MCF 10A (cell line): ENCODE results near the gene VAV3. TPM values are rescaled to one million over a fixed set of nuclear protein-coding genes. Genes with fewer than 3 reads are reported as not detected.

ENCODE experiments used
- BruUV-seq: library from RNA; stranded (reverse); fragments of 400-500 nt; replicated peaks from 2 replicates; lab custom pipeline; 2021; lab: Mats Ljungman, UMichigan
- CTCF ChIA-PET: fragments of 300-600 bp; sonication (Branson Sonifier 250); formaldehyde crosslinking; extraction: SDS; loops from one replicate; lab custom pipeline; 2021; ENCODE audit warnings: antibody characterized with exemption, inconsistent platforms; lab: Yijun Ruan, JAX
- POLR2A ChIA-PET: fragments of 300-600, 350-650 bp; sonication (Branson Sonifier 250); formaldehyde crosslinking; extraction: SDS; loops from one replicate; lab custom pipeline; 2020; ENCODE audit warnings: antibody characterized with exemption, inconsistent platforms; lab: Yijun Ruan, JAX
- DNase-seq: peaks from one replicate; pipeline ENCODE4 v3.0.0-alpha.2; 2018; ENCODE audit not compliant: unreplicated experiment
- H3K27ac Mint-ChIP-seq: one replicate; pipeline ENCODE4 v1.8.0; 2022; ENCODE audit warnings: mild to moderate bottlenecking, low read depth, mixed read lengths; ENCODE audit not compliant: unreplicated experiment
- H3K27me3 Mint-ChIP-seq: one replicate; pipeline ENCODE4 v1.8.0; 2022; ENCODE audit warnings: mixed read lengths; ENCODE audit not compliant: insufficient read depth, unreplicated experiment
- H3K36me3 Mint-ChIP-seq: one replicate; pipeline ENCODE4 v1.8.0; 2022; ENCODE audit warnings: mild to moderate bottlenecking, moderate library complexity, mixed read lengths; ENCODE audit not compliant: insufficient read depth, unreplicated experiment
- H3K4me1 Mint-ChIP-seq: one replicate; pipeline ENCODE4 v1.8.0; 2022; ENCODE audit warnings: mixed read lengths; ENCODE audit not compliant: insufficient read depth, unreplicated experiment
- H3K4me3 Mint-ChIP-seq: one replicate; pipeline ENCODE4 v1.8.0; 2022; ENCODE audit warnings: mild to moderate bottlenecking, moderate library complexity, mixed read lengths; ENCODE audit not compliant: unreplicated experiment
- H3K9me3 Mint-ChIP-seq: one replicate; pipeline ENCODE4 v1.8.0; 2022; ENCODE audit warnings: mixed read lengths; ENCODE audit not compliant: unreplicated experiment
- CTCF ChIP-seq: fragments of 200-600 bp; IDR thresholded peaks from one replicate; pipeline ENCODE4 v1.8.0; 2022; ENCODE audit warnings: antibody characterized with exemption, mild to moderate bottlenecking; ENCODE audit not compliant: unreplicated experiment
- intact Hi-C: fragments of 100-400 bp; cut with micrococcal nuclease; formaldehyde crosslinking; loops from 2 replicates; pipeline ENCODE4 v1.14.1; 2022
- total RNA-seq: library from RNA; stranded (reverse); gene quantifications from 2 replicates; pipeline ENCODE4 v1.2.3, GENCODE V29; 2022

Gene VAV3
- total RNA-seq, 1 experiment from 2014 or later = 2.0 TPM

DNA sequence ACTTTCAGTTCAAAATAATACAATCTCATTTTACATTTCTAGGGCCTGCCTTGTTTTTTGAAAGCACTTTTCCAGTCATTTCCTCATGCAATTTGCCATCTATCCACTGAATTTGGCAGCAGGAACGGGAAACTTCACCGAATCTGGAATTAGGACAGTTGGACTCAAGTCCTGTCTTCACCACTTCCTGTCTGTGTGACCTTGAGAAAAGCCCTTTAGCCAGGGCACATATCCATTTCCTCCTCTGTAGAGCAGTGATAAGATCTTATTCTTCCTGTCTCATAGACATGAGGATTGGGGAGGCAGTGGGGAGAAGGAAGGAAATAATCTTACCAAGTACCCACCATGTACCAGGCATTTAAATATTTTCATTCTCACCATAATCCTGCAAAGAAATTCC is 12.0 kb downstream of the VAV3 start:
- Mint-ChIP-seq H3K36me3 (no peaks in the 10 kb centered on the region), H3K27ac (no peak overlapping the region), H3K9me3 (no peaks in the 10 kb centered on the region), H3K27me3 (no peaks in the 10 kb centered on the region), H3K4me3 (no peak overlapping the region), H3K4me1 (no peaks in the 10 kb centered on the region)
- POLR2A ChIA-PET = no interaction called here
- TF ChIP-seq CTCF = no peak
- no TSS peak for BruUV-seq
- CTCF ChIA-PET = no interaction called here
- DNase-seq = no peak
- intact Hi-C loops = no loop called here

DNA sequence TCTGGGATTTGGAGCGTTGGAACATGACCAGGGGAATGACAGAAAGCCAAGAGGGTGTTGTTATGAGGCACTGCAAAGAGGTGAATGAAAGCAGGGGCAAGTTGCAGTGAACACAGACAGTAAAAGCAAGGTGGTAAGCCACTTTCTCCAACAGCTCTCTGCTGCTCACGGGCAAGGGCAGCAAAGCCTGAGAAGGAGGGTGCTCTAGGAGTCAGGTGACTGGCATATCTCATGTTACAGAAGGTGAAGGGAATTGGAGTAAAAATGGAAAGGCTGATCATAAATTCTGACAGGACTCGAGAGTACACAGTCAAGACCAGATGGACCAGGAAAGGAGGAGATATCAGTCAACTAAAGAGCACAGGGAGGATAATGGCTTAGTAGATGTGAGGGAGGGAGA is 14.5 kb downstream of the VAV3 start:
- intact Hi-C loops = no loop called here
- Mint-ChIP-seq H3K27ac (no peak overlapping the region), H3K27me3 (no peaks in the 10 kb centered on the region), H3K36me3 (no peaks in the 10 kb centered on the region), H3K9me3 (no peaks in the 10 kb centered on the region), H3K4me3 (no peak overlapping the region), H3K4me1 (no peaks in the 10 kb centered on the region)
- CTCF ChIA-PET = no interaction called here
- DNase-seq = no peak
- no peak for TF ChIP-seq CTCF
- no TSS peak for BruUV-seq
- POLR2A ChIA-PET = no interaction called here

- no peak for DNase-seq
- no peaks in the 10 kb centered on the region for H3K9me3 Mint-ChIP-seq
- BruUV-seq = no TSS peak
- no peak overlapping the region for H3K4me3 Mint-ChIP-seq
- H3K4me1 Mint-ChIP-seq = no peaks in the 10 kb centered on the region
- ChIA-PET POLR2A (no interaction called here), CTCF (interaction anchor here (0.6 to 0.7 kb wide), 4 partner anchors 16 to 234 kb away, joined by 3 to 5 read pairs (median 4); no protein-coding TSS in a partner anchor)
- no peak for TF ChIP-seq CTCF
- no peak overlapping the region for H3K27ac Mint-ChIP-seq
- no peaks in the 10 kb centered on the region for H3K27me3 Mint-ChIP-seq
- intact Hi-C loops = no loop called here
- no peaks in the 10 kb centered on the region for H3K36me3 Mint-ChIP-seq
These were observed 15.3 kb downstream of the VAV3 start for GRCh38 chr1:107949467-107950253.

DNA sequence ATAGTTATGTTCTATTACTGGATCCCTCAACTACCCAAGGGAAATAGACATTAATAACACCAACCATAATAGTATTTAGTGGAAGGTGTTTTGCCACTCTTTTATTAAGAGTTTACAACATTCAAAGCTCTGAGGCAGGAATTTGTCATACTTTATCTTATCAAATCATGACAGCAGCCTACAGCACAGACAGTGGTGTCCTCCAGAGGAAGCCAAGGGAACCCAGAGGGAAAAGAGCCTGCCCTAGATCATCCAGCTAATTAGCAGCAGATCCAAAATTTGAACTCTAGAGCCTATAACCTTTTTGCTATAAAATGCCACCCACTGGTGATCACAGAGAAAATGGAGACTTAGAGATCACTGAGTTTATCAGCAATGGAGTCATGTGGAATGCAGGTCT is 18.2 kb downstream of the VAV3 start:
- H3K27ac Mint-ChIP-seq = no peak overlapping the region
- POLR2A ChIA-PET = no interaction called here
- no peak overlapping the region for H3K4me3 Mint-ChIP-seq
- no peaks in the 10 kb centered on the region for H3K36me3 Mint-ChIP-seq
- CTCF ChIA-PET = no interaction called here
- intact Hi-C loops = no loop called here
- TF ChIP-seq CTCF = no peak
- BruUV-seq = no TSS peak
- H3K9me3 Mint-ChIP-seq = no peaks in the 10 kb centered on the region
- H3K27me3 Mint-ChIP-seq = no peaks in the 10 kb centered on the region
- peaks cover 2% of the 10 kb centered on the region for H3K4me1 Mint-ChIP-seq
- DNase-seq = no peak
